GM18873 (cell line): ENCODE measurements around the gene XKR3.
"Not testable (repeated sequence)": the region's sequence is repeated elsewhere in the genome, so short reads cannot be mapped to it uniquely, and the experiment has no call there.

ENCODE experiments used
- ATAC-seq: cut with Tn5 transposase; IDR thresholded peaks from one replicate; pipeline ENCODE4 v1.9.1; 2021; ENCODE audit warnings: mild to moderate bottlenecking, moderate library complexity, moderate number of reproducible peaks; ENCODE audit not compliant: unreplicated experiment, low FRiP score

XKR3 gene

DNA sequence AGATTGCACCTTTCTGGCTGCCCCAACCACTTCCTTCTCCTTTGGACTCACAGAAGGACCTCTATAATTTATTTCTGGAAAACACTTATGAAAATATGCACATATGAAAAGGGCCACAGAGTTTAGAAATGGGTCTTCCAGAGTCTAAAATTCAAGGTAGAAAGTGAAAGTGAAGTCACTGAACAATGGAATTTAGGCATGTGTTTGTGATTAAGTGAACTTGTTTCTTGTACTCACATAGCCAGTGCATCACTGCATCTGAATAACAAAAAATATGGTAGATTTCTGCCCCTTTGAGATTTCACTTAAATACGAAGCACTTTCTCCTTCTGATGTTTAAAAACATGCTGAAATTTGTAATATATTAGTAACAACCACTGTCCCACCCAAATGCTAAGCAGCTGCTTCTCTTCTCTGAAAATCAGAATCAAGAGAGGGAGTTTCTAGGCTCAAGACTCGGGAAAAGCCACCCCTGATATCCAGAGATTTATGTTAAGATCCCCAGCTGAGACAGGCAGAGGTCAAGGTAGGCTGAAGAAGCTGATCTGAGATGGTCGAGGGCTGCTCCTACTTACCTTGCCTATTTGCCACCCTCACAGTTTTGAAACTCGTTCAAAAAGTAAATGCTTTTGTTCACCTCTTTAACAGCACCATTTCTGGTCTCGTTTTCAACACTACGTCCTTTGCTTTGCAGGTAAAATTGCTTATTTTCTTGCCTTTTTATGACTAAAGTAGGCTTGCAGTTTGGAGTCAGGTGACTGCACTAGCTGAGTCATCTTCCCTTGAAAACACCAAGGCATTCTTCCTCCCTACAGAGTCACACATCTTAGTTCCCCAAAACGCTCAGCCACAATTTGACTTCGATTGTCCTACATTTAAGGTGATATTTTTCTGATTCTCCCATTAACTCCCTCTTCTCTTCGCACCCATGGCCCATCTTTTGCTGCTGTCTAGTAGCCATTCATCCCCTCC, at the start of gene XKR3:
TSS of gene XKR3 (minus strand) at position 696 of the 972 bp plus-strand sequence. CDS start 17,338 bp downstream, outside the sequence.
- ATAC-seq = no peak

DNA sequence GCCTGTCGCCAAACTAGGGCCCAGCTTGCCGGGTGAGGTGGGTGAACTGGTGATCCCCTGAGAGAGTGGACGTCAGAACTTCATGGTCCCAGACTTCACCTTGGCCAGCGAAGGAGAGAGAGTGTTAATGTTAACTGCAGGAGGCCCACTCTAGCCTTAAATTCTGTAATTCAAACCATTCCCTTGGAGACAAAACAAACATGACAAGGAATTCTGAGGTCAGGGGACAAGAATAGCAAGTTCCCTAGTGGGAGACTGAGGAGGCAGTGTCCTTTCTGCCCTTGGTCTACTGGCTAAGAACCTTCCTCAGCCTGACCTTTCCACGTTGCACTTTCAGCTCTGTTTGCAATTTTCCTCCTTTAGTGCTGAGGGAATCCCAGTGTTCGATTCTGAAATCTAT, 44.4 kb upstream of the XKR3 start:
- ATAC-seq = not testable (repeated sequence)

DNA sequence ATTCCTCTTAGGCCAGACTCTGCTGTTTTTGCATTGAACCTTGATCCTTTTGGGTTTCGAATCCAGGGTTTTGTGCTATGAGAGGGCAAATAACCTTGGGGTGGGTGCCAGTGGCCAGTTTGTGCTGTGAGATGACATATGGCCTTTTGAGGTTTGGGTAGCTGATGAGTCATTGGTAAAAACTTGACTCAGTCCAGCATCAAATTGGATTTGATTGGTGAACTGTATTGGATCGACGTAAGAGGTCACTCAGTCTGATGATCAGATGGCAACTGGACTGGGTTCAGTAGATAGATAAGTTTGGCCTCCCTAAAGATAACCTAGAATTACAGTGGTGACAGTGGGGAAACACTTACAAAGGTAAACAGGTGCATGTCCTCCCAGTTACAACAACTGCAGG, 41.0 kb upstream of the XKR3 start:
- no peak for ATAC-seq

DNA sequence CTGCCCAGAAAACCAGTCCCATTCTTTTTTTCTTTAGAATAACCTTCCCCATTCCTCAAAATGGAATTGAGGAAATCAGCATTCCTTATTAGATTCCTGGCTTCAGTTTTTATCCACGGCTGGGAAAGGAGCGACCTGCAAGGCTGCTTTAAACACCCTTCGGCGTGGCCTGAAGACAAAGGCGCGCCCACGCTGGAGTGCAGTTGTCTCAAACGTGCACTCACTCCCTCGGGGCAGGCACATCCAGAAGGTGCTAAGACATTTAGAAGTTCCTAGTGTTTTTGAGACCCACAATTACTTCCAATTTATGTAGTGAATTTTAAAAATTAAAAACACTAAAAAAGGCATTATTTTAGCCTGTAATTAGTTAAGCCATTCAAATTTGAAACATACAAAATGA, 31.6 kb upstream of the XKR3 start:
- ATAC-seq = not testable (repeated sequence)

DNA sequence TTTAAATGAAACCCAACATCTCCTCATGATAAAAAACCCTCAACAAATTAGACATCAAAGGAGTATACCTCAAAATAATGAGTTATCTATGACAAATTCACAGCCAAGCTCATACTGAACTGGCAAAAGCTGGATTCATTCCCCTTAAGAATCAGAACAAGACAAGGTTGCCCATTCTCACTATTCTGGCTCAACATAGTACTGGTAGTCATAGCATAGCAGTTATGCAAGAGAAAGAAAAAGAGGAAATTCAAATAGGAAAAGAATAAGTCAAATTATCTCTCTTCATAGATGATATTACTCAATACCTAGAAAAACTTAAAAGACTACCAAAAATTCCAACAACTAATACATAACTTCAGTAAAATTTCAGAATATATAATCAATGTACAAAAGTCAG, 29.4 kb upstream of the XKR3 start:
- ATAC-seq = no peak

DNA sequence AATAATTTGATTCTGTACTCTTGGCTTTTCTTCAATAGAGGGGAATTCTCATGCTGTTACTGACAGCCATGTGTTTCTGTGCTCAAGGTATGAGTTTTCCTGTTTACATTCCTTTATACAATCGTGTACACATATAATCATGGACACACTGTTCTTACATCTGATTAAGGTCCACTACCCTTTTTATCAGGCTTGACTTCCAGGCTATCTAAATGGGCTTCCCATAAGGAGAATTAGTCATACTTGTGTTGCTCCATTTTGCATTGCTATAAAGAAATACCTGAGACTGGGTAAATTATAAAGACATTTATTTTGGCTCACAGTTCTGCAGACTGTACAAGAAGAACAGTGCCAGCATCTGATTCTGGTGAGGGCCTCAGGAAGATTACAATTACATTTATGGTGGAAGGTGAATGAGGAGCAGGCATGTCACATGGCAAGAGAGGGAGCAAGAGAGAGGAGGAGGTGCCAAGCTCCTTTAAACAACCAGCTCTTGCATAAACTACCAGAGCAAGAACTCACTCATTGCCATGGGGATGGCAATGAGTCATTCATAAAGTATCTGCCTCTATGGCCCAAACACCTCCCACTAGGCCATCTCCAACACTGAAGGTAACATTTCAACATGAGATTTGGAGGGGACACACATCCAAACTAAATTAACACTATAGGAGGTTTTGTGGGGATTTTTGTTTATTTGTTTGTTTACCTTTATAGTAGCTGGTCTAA, 26.2 kb upstream of the XKR3 start:
- ATAC-seq = not testable (repeated sequence)

DNA sequence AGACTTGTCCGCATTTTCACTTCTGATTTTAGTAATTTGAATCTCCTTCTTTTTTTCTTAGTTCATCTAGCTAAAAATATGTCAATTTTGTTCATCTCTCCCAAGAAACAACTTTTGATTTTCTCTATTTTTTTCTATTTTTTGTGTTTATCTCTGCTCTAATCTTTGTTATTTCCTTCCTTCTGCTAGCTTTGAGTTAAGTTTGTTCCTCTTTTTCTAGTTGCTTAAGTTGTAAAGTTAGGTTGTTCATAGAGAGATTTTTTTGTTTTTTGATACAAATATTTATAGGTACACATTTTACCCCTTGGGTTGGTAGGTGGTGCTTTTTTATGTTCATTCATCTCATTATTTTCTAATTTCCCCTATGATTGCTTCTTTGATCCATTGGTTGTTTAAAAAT, 22.1 kb upstream of the XKR3 start:
- no peak for ATAC-seq

DNA sequence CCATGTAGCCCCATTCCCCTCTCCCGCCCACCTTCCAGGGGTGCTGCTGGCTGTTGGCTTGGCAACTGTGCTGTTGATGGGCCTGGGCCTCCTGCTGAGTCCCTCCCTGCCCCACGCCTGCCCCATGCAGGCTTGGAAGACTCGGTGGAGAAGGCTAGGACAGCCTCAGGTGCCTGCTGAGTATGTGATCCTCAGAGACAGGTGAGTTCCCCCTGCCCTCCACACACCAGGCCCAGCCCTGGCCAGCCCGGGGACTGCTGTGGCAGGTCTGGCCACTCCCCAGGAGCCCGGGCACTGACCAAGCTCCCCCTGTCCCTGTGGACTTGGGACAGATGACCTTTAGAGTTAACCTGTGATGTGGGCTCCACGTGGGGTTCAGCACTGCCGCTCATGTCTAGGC, 20.7 kb upstream of the XKR3 start:
- no peak for ATAC-seq

DNA sequence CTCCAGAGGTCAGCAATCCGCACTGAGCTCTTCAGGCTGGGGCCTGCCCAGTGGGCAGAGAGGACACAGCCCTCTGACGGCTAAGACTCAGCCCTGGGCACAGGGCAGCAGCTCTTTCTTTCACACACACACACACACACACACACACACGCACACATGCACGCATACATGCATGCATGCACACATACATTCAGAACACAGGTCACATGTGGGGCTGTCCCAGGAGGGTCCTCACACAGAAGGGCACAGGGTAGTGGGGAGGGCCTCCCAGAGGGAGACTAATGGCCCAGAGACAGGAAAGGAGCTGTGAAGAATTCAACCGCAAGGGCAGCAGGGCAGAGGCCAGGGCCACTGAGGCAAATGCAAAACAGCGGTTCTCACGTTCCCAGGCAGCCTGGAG, 20.3 kb upstream of the XKR3 start:
- no peak for ATAC-seq

DNA sequence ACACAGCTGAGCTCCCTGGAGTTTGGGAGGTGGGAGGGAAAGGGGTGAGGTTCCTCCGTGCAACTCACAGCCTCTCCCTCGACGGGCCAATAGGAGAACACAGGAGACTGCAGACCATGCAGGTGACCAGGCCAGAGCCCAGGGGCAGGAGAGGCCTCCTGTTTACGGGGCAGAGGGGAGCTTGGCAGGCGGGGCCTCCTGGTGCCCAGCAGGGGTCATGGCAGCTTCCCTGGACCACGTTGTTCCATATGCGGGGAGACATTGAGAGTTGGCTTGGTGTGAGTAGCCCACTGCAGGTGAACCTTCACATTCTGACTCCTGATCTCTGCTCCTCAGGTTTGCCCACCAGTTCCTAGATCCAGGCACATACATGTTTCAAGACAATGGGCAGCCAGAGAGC, 19.3 kb upstream of the XKR3 start:
- ATAC-seq = no peak

DNA sequence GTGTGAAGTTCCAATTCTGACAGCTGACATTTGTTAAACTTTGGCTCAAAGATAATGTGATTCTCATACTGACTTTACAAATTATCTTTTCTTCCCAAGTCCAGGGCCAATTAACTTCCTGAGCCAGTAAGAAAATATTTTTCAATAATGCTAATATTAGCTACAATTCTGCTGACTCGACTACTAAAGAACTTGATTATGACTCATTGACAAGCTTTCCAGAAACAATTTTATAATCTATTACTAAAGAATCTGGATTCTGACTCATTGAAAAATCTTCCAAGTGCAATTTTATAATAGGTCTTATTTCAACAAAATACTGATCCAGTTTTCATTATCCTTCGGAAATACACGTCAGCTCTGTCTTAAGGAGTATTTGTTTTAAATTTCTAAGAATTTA, 12.9 kb upstream of the XKR3 start:
- ATAC-seq = no peak

DNA sequence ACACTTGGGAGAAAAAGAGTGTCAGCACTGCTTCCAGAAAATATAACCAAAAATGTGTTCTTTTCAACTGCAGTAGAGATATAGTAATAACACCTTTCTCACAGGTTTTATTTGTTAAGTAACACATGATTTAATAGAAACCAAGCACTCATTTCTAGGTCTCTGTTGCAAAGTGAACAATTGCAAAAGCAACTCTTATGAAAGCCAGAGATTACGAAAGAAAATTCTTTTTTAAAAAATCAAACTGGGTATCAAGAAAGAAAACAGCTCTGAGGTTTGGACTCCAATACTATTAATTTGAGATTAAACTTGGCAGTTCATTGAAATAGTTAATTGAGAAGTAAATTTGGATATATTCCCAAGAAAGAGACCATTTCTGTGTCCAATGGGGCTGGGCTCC, 9.8 kb upstream of the XKR3 start:
- ATAC-seq = no peak

DNA sequence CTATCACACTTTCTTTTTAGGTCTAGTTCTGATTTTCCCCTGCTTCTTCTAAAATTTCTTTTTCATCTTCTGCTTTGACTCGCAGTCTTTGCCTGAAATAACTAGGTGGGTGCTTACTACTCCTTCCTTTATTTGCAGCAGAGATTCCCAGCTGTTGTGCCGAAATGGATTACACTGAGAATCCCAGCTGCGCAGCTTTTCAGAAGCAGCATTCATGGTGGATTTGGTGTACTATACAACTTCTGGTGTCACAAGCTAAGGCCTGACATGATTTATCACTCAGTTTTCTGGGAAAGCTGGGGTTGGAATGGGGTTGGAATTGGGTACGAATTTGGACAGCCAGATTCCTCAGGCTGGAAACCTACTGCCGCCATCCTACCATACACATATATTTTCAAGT, 6.0 kb upstream of the XKR3 start:
- ATAC-seq = no peak

DNA sequence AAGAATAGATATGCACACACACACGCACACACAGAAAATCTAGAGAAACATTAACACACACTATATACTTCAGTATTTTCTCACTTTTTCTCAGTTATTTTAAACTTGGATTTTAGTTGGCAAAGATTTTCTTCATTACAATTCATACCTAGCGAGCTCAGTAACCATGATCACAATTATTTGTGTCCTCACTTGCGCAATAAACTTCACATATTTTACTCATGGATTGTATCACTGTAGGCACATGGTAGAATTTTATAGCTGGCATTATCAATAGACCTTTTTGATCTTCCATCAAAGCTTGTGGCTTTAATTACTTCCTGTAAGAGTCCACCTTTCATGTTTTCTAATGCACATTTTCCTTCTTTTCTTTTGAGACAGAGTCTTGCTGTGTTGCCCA, 4.8 kb upstream of the XKR3 start:
- ATAC-seq = no peak

DNA sequence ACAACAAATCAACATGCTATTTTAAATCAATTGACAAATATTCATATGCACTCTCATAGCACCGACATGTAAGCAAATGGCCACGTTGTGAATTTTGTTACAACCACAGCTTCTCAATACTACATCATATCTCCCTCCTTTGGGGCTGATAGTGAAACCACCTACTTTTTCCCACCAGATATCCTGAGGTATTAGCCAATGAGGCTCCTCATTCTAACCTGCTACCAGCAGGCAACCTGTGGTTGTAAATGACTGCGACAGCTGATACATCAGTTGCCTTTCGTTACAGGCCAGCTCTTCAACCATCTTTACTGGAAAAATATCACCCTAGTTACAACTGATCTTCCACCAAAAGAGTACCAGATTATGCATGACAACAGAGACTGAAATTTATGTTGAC, 3.7 kb upstream of the XKR3 start:
- no peak for ATAC-seq

DNA sequence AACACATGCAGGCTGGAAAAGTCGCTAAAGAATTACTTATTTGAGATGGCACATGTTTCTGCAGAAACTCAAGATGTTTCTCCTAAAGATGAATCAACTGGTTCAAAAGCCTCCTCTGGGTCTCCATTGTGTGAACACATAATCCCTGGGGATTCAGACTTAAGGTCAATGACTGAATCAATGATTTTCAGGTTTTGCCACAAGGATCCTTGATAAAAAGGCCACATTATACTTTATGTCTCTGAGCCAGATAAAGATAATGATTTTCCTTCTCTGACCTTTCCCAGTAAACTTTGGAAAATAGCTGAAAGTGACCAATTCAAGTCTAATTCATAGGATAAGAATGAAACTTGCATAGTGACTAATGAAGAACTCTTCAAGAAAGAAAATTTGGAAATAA, 2.3 kb upstream of the XKR3 start:
- ATAC-seq = no peak

DNA sequence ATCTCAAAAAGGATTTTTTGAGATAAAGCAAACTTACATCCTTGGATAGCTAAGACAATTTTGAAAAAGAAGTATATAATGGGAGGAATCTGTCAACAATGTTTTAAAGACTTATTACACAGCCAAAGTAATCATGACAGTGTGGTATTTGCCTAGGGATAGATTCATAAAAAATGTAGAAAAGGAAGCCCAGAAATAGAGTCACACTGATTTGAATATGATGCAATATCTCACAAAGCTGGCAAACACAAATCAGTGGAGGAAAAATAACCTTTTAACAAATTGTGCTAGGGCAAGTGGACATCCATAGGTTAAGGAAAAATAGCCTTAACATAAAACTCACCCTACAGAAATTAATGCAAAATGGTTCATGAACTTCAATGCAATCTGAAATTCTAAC, 6.0 kb downstream of the XKR3 start:
- no peak for ATAC-seq

DNA sequence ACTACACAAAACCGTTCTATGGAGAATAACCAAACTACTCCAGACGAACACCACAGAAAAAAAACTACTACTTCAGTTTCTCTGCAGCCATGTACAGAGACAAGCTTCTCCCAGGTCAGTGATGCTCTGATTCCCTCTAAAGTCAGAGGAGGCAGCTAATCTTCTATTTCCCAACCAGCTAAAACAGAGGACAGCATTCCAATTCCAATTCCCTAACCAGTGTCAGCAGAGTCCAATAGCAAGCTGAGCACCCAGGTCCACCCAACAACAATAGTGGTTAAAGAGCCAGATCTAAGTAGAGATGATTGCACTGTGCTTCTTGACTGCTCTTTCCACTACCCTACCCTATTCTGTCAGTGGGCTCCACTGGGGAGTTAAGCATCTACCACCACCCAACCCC, 6.7 kb downstream of the XKR3 start:
- ATAC-seq = no peak

DNA sequence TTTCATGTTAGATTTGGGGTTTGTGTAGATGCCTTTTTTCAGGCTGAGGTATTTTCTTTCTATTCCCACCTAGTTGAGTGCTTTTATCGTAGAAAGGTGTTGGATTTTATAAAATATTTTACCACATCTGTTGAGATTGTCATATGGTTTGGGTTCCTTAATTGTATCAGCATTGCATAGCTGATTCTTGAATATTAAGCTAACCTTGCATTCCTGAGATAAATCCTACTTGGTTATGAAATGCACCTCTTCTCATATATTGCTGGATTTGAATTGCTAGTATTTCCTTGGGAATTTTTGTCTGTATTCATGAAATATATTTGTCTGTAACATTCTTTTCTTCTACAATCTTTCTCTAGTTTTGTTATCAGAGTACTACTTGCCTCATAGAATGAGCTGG, 10.1 kb downstream of the XKR3 start:
- no peak for ATAC-seq

DNA sequence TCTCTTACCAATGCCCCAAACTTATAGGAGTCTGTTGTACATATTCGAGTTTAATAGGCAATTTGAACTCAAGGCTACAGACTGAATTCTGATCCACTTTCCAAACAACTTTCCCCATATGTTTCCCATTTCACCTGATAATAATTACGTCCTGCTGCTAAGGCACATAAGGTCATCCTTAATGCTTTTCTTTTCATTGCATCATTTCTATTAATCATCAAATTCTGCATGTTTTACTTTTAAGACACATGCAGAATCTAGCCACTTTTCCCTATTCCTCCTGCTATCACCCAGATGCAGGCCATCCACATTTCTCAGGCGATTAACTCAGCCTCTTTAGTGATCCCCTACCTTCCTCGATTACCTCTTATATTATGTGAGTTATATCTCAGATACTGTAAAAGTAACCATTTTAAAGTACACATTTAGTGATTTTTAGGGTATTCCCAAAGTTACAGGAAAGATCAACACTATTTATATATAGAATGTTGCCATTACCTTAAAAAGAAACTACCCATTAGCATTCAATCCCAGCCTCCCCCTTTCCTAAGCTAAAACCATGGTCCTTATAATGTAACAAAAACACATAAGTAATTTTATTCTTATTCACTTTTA, 14.9 kb downstream of the XKR3 start:
- no peak for ATAC-seq

DNA sequence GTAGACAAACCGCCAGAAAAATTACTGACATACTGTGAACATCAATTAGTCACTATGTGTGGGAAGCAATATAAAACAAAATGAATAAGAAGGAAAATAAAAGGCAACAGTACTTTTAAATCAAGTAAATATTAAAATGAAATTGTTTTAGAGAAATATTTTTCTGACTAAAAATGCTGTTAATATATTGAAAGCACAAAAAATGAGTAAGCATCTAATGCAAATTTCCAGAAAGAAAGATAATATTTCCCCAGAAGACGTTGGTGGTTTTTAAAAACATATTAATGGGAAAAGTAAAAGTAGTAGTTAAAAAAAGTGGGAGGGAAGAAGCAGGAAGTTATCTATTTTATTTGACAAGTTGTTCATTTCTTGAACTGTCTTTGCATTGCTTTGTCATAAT, 16.5 kb downstream of the XKR3 start:
- no peak for ATAC-seq
